DMS 273 (cell line): Measurements from ENCODE around the gene CCNI2.

Experiments
- DNase-seq: peaks from one replicate; lab custom pipeline; 2025; ENCODE audit not compliant: unreplicated experiment; lab: John Stamatoyannopoulos, UW

Gene CCNI2

DNA sequence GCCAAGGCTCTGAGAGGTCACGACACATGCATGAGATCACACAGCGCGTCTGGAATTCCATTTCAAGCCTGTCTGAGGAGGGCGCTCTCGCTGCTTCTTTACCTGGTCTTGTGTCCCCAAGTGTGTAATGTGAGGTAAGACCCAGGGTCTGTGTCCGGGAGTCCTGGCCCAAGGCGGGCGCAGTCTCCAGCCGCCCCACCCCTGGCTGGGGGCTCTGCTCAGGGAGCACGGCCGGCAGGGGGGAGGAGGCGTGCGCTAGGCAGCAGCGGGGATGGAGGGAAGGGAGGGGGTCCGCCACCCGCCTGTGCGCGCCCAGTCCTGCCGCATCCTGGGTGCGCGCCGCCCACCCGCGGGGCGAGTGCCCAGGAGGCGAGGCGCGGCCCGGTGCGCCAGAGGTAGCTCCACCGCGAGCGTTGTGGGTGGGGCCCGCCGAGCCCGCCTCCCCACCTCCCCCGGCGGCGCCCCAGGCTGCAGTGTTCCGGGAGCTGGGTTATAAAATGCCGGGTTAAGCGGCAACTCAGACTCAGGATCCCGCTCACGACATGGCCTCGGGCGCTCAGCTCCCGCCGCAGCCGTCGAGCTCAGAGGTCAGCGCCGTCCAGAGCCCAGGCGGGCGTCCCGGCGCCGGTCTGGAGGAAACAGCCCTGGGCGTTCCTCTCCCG is at the start of gene CCNI2:
CCNI2 (plus strand) TSS at position 473 of the 662 bp plus-strand sequence; CDS start at position 543, 70 bp downstream.
- no peak for DNase-seq

DNA sequence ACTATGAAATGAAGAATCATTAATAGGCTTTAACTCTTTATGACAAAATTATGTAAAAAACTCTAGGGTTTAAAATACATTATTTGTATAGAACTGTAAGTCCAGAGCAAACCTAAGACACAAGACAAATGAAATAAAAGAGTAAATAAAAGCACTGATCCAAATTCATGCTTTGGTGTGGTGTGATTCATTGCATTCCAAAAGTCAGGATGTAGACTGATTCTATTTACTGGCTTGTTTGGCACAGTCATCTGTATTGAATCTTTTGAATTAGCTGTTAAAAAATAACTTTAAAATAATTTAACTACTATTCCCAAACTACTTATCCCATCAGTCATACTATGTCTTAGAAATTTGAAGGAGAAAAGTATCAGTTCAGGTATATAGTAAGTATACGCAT is 42.4 kb upstream of the CCNI2 start:
- DNase-seq, result no peak

- no peak for DNase-seq
These were observed 38.6 kb upstream of the CCNI2 start for GRCh38 chr5:132708645-132709044.

GRCh38 chr5:132714456-132715307 is 32.5 kb upstream of the CCNI2 start:
- peak; percentile 10 for DNase-seq

DNA sequence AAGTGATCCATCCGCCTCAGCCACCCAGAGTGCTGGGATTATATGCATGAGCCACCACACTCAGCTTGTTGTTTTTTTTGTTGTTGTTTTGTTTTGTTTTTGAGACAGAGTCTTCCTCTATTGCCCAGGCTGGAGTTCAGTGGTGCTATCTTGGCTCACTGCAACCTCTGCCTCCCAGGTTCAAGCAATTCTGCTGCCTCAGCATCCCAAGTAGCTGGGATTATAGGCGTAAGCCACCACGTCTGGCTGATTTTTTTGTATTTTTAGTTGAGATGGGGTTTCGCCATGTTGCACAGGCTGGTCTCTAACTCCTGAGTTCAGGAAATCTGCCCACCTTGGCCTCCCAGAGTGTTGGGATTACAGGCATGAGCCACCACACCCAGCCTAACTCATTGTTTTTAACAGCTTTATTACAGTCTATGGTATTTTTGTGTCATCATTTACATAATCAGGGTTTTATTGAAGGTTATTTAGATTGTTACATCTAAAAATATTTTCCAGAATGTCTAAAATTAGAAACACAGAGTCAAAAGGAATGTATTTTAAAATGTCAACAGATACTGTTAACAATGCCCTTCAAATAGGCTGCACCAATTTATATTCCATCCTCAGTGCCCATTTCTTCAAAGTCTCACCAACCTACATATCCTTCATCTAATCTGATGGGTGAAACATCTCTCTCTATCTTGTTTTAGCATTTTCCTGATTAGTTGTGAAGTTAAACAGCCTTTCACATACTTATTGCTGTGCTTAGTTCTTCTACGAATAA is 28.5 kb upstream of the CCNI2 start:
- DNase-seq, result no peak

- DNase-seq, result no peak
These were observed 21.5 kb upstream of the CCNI2 start for GRCh38 chr5:132725745-132726144.

GRCh38 chr5:132729896-132730295 is 17.3 kb upstream of the CCNI2 start:
- no peak for DNase-seq

DNA sequence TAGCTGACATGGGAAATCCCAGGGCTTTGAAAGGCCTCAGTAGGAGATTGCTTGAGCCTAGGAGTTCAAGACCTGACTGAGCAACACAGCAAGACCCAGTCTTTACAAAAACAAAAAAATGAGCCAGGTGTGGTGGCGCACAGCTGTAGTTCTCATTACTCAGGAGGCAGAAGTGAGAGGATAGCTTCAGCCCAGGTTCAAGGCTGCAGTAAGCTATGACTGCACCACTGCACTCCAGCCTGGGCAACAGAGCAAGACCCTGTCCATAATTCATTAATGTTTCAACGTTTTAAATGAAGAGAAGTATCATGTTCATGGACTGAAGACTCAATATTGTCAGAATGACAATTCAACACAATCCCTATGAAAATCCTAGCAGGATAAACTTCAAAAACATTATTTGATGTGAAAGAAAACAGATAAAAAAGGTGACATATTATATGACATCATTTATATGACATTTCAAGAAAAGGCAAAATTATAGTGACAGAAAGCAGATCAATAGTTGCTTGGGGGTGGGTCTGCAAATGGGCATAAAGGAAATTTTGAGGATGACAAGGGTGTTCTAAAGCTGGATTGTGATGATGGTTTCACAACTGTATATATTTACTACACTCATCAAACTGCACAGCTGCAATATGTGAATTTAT is 13.6 kb upstream of the CCNI2 start:
- DNase-seq, result no peak

- no peak for DNase-seq
These were observed 12.5 kb upstream of the CCNI2 start for GRCh38 chr5:132734687-132735086.

DNA sequence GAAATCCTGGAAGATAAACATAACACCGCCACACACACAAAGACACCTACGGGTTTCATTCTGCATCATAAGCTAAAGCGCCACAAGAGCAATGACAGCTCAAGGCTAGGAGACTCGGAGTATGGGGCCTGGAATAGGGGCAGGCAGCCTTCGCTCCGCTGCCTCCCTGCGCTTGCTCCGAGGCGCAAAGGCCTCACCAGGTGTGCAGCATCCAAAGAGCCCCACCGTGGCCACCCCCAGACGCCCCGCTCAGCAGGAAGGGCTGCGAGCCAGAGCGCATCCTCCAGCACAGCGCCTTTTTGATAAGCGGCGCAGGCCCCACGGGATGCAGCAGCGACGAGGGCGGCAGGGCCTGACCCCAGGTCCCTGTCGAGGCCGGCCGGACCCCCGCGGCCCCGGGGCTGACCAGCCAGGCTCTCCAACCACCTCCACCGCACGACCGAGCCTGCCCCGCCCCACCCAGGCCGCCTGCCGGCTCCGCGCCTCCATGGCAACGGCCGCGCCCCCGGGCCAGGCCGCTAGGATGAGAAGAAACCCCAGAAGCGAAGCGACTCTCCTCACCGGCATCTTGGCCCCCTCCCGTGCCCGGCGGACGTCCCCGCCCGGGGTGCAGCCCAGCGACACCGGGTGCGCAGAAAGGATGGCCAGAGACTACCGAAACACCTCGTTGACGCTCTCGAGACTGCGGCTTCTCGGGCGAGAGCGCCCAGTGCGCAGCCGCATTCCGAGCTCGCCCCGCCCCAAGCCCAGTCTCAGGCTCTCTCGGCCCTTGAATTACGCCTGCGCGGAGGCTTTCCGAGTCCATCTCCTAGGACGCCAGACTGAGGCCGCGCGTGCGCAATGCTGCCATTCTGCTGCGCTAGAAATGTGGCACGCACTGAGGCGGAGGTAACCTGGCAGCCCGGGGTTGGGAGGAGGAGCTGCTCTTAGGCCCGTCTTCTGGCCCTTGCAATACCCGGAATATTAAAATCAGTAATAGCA is 10.1 kb upstream of the CCNI2 start, which contains the start of gene KIF3A:
KIF3A (minus strand) TSS at position 694 of the 981 bp plus-strand sequence; CDS start at position 567, 127 bp downstream.
- DNase-seq, result peak; percentile 99

- DNase-seq, result peak; percentile 29
These were observed 9.1 kb upstream of the CCNI2 start for GRCh38 chr5:132737982-132738681.

DNA sequence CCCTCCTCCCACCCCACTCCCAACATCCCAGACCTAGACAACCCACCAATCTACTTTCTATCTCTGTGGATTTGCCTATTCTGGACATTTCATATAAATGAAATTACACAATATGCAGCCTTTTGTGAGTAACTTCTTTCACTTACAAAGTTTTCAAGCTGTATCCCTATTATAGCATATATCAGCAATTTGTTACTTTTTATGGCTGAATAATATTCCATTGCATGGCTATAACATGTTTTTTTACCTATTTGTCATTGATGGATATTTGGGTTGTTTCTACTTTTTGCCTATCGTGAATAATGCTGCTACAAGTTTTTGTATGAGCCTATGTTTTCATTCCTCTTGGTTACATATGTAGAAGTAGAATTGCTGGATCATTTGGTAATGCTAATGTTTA is 8.0 kb upstream of the CCNI2 start:
- DNase-seq, result no peak

DNA sequence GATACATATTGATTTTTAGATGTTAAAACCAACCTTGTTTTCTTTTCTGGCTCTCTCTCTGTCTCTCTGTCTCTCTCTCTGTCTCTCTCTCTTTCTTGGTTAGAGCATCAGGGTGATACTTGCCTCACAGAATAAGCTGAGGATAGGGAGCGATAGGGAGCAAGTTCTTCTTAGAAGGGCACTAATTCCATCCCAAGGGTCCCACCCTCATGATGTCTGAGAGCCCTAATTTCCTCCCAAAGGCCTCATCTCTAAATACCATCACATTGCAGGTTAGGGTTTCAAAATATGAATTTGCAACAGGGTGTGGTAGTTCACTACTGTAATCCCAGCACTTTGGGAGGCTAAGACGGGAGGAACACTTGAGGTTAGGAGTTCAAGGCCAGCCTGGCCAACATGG is 5.1 kb upstream of the CCNI2 start:
- DNase-seq, result no peak

- no peak for DNase-seq
These were observed 4.6 kb upstream of the CCNI2 start for GRCh38 chr5:132742626-132743025.

- DNase-seq, result no peak
These were observed 2.6 kb upstream of the CCNI2 start for GRCh38 chr5:132744659-132745058.

DNA sequence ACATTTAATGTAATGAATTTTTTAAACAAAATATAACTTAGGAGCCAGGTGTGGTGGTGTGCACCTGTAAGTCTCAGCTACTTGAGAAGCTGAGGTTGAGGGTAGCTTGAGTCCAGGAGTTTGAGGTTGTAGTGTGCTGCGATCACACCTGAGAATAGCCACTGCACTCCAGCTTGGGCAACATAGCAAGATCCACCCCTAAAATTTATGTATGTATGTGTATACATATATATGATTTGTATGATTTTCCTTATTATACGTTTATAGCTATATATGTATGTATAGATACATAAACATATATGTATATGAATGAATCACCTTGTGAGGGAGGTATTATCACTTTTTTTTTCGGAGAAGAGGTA is 653 bp upstream of the CCNI2 start:
- no peak for DNase-seq

DNA sequence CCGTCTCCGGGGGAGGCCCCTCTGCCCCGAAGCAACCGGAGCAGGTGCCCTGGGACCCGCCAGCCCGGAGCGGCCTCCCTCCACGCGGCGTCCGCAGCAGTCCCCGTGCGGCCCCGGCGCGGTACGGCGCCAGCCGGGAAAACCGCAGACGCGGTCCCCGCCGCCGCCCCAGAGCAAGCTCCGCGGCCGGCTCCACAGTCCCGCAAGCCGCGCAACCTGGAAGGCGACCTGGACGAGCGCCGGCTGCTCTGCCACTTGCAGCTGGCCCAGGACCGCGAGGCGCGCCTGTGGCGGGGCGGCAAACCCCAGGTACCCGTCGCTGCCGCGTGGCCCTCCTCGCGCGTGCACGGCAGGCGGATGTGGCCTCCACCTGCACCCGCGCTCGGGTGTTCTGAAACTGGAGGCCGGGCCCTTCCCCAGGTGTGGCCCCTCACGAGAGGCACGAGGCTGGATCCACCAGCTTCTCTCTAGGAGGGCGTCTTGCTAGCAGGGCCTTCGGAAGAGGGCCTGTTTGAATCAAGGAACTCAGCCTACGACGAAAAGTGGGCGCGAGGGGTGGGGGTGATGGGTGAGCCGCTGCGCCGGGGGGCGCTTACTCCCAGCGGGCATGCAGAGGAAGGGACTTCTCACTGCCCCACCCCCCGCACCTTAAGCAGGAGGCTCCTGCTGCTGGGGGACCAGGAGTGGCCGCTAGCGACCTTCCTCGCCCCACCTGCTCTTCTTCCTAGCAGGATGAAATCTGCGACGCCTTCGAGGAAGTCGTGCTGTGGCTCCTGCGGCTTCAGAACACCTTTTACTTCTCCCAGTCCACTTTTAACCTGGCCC is 602 bp downstream of the CCNI2 start:
- no peak for DNase-seq

- DNase-seq, result no peak
These were observed 1.3 kb downstream of the CCNI2 start for GRCh38 chr5:132748522-132749000.
